Retinal pigment epithelial cell (primary cell): ENCODE data around the gene NAA38.
A peak's percentile ranks its signal among the peaks of the same experiment; 100 is the strongest.

Experiments
- DNase-seq: peaks from one replicate; pipeline ENCODE4 v3.0.0-alpha.2; 2010; ENCODE audit warnings: low read depth
- H3K4me3 ChIP-seq: 2 replicates; pipeline ENCODE4 v1.5.1; 2011; ENCODE audit warnings: mild to moderate bottlenecking, low read length, control low read depth, moderate library complexity
- TF ChIP-seq, protein P1 (sequence below): conservative IDR thresholded peaks from 2 replicates; pipeline ENCODE4 v1.5.1; 2011; ENCODE audit warnings: low read depth, low read length, control low read depth, inconsistent platforms

NAA38 gene

GRCh38 chr17:7893187-7893880 is 36.0 kb upstream of the NAA38 start:
- H3K4me3 ChIP-seq: no peak overlapping the region
- DNase-seq: no peak
- TF ChIP-seq, protein P1, sequence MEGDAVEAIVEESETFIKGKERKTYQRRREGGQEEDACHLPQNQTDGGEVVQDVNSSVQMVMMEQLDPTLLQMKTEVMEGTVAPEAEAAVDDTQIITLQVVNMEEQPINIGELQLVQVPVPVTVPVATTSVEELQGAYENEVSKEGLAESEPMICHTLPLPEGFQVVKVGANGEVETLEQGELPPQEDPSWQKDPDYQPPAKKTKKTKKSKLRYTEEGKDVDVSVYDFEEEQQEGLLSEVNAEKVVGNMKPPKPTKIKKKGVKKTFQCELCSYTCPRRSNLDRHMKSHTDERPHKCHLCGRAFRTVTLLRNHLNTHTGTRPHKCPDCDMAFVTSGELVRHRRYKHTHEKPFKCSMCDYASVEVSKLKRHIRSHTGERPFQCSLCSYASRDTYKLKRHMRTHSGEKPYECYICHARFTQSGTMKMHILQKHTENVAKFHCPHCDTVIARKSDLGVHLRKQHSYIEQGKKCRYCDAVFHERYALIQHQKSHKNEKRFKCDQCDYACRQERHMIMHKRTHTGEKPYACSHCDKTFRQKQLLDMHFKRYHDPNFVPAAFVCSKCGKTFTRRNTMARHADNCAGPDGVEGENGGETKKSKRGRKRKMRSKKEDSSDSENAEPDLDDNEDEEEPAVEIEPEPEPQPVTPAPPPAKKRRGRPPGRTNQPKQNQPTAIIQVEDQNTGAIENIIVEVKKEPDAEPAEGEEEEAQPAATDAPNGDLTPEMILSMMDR: no peak

DNA sequence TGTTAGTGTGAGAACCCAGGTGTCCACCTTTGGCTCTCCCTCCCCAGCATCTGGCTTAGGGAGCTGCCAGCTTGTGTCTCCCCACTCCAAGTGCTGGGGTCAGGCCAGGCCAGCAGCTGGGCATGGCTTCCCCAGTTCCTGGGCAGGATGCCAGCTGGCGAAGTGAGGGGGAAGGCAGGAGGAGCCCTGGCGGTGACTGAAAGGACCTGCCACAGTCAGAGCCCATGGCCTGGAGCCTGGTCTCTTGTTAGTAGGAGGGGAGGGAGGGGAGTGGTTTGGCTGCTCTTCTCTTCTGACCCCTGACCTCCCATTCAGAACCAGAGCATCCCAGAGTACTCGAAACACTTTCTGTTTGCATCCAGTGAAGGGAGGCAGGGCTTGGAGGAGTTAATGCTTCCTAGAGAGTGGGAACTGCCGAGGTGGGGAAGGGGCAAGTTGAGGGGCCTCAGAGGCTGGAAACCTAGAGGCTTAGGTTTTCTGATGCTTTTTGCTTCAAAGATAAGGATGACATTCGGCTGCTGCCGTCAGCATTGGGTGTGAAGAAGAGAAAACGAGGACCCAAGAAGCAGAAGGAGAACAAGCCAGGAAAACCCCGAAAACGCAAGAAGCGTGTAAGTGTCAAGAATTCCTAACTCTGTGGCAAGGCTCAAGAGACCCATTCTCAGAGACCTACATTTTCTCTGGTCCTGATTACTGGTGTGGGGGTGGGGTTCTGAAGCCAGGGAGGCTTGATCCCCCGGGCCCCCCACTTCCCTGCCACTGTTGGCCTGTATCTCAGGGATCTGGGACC is 32.0 kb upstream of the NAA38 start:
- H3K4me3 ChIP-seq: peak overlapping the region; percentile 5
- TF ChIP-seq, protein P1: peak; percentile 55
- peak; percentile 83 for DNase-seq

DNA sequence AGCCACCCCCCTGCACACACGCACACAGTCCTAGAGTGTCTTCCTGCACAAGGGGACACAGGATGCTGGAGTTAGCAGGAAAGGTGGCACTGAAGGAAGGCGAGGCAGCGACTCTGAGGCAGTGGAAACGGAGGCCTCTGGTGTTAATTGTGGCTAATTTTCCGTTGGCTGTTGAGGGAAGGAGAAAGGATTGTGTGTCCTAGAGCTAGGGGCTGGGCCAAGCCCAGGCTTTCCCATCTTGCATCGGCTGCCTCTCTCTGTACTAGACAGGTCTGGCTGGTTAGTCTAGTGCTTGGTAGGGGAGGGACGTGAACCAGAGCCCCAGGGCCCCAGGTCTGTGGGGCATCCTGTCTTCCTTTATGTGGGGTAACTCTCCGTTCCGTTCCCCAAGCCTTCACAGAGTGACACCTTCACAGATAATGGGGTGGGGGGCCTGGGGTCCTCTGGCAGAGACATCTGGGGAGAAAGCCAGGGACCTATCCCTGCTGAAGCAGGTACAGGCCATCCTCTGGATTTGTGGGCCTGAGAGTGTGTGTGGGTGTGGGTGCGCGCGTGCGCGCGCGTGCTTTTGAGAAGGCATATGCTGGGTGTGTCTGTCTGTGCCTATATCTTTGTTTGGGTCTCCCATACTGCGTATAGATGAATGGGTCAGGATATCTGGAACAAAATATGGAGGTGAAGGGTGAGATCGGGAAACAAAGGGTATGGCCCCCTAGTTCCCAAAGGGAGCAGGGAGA is 31.0 kb upstream of the NAA38 start, which contains the start of gene CHD3:
CHD3 (plus strand) TSS at position 606 of the 737 bp plus-strand sequence. CDS start 212 bp downstream, outside the sequence.
- DNase-seq: no peak
- H3K4me3 ChIP-seq: peak within 1 kb of the TSS; percentile 48
- TF ChIP-seq, protein P1: no peak

DNA sequence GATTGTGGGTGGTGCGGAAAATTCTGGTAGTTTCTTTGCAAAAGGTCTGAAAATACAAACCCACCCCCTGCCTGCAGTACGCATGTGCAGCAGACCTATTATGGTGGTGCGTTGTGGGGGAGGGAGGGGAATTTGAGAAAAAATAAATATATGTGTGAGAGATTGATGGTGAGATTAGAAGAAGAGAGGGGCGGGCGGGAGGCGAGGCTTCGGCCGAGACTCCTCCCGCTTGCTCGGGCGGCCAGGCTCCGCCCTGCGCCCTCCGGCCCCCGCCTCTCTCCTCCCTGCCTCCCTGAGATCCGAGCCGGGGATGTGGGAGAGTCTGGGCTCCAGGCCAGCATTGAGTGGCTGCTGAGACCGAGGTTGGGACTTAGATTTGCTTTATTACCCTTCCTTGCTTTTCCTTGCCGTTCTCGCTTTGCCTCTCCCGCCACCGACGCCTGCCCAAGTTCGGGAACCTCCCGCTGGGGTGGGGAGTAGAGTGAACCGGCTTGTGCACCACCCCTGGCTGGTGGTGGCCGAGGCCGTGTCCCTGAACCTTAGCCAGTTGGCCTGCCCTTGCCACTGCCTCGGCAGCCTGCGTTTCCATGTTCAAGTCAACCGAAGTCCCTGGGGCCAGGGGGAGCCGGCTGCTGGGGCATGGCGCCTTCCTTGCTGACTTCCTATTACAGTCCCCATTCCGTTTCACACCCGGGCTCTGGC is 30.3 kb upstream of the NAA38 start:
- peak overlapping the region; percentile 79 for H3K4me3 ChIP-seq
- DNase-seq: peak; percentile 83
- TF ChIP-seq, protein P1: no peak

DNA sequence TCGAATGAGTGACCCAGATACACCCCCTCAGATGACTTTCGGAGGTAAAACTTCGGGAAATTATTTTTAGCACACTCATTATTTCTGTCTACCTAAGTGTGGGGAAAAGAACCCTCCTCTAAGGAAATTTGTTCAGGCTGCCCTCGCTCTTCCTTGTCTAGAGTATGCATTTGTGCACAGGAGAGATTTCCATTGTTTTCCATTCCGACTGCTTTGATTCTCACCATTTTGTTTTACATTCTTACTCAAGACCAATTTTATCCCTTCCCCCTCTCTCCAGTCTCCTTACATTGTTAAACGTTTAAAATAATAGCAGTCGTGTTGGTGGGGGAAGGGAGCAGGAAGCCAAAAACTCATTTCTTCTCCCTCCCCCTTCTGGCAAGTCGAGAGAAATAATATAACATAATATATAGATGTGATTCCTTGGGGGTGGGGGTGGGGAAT is 29.7 kb upstream of the NAA38 start:
- DNase-seq: no peak
- TF ChIP-seq, protein P1: peak; percentile 14
- peak overlapping the region; percentile 79 for H3K4me3 ChIP-seq

DNA sequence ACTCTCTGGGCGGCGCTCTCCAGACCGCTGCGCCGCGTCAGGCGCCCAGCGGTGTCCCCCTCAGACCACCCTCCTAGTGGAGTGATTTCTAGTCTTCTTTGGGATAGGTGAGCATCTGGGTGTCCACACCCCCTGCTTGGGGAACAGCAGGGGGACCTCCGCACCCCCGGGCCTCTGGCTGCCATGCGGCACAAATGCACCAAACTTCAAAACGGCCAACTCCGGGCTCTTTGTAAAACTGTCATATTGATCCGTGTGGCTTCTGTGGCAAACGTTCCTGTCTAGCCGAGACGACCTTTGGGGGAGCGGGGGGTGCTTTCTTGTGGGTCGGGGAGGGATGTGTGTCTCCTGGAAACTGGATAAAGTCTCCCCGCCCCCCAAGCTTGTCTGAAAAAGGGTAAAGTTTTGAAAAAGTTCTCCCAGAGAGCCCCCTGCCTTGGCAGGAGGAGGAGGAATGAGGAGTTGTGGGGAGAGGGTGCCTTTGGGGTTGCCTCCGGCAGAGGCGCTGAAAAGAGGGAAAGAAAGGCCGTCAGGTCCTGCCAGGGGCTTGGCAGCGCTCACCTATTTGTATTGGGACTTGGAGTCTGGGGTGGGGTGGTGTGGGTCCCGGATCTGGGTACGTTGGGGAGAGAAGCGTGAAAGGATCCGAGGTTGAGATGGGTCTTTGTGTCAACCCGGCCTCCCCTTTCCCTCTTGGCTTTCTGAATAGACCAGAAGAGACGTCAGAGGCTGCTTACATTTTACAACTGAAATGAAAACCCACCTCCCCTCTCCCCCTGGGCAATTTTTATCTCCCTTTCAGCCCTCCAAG is 29.1 kb upstream of the NAA38 start:
- H3K4me3 ChIP-seq: peak overlapping the region; percentile 79
- TF ChIP-seq, protein P1: peak; percentile 21
- no peak for DNase-seq
